GM23338 (cell line): Measurements from ENCODE around the gene GLRX.

Source experiments
- CREB1 ChIP-seq: fragments of 250-450 bp; sonication (Bioruptor Pico); IDR thresholded peaks from 2 replicates; pipeline ENCODE4 v1.5.0; 2020; ENCODE audit warnings: low read depth, mild to moderate bottlenecking, moderate library complexity
- CTCF ChIP-seq, 2 experiments: fragments of 200-600 bp in 1 of 2; sonication (generic) in 1 of 2; conservative IDR thresholded peaks; 2 replicates each; pipeline versions ENCODE4 v1.5.1 to v1.6.1; 2016 to 2017; ENCODE audit warnings: antibody characterized with exemption in 2 of 2, low read depth in 2 of 2, mild to moderate bottlenecking in 2 of 2, moderate library complexity in 1 of 2
- EZH2 ChIP-seq: fragments of 200-600 bp; sonication (generic); IDR thresholded peaks from one replicate; pipeline ENCODE4 v1.8.0; 2017; ENCODE audit warnings: antibody characterized with exemption, mild to moderate bottlenecking, low read depth; ENCODE audit not compliant: unreplicated experiment
- EZH2phosphoT487 ChIP-seq: fragments of 200-600 bp; sonication (generic); IDR thresholded peaks from one replicate; pipeline ENCODE4 v1.8.1; 2018; ENCODE audit warnings: antibody characterized with exemption; ENCODE audit not compliant: unreplicated experiment
- JUNB ChIP-seq: IDR thresholded peaks from one replicate; pipeline ENCODE4 v1.6.1; 2016; ENCODE audit warnings: antibody characterized with exemption; ENCODE audit not compliant: unreplicated experiment
- POLR2AphosphoS5 ChIP-seq: IDR thresholded peaks from 2 replicates; pipeline ENCODE4 v1.6.1; 2016; ENCODE audit warnings: antibody characterized with exemption, low read depth
- REST ChIP-seq: IDR thresholded peaks from one replicate; pipeline ENCODE4 v1.6.1; 2018; ENCODE audit warnings: antibody characterized with exemption; ENCODE audit not compliant: unreplicated experiment
- STAT1 ChIP-seq: IDR thresholded peaks from one replicate; pipeline ENCODE4 v1.6.1; 2016; ENCODE audit warnings: antibody characterized with exemption; ENCODE audit not compliant: unreplicated experiment
- ZNF331 ChIP-seq: fragments of 250-450 bp; sonication (Bioruptor Pico); IDR thresholded peaks from 2 replicates; pipeline ENCODE4 v1.5.0; 2020; ENCODE audit warnings: low read depth, mild to moderate bottlenecking, moderate library complexity
- ZNF462 ChIP-seq: fragments of 250-450 bp; sonication (Bioruptor Pico); IDR thresholded peaks from 2 replicates; pipeline ENCODE4 v1.5.0; 2020; ENCODE audit warnings: mild to moderate bottlenecking, moderate library complexity

- TF ChIP-seq CTCF (conservative IDR thresholded peaks at IDR 0.05; ENCODE audit: low read depth in 2 of 2) (no peak), REST (no peak), EZH2phosphoT487 (no peak), EZH2 (no peak), POLR2AphosphoS5 (no peak), STAT1 (no peak), ZNF462 (CRISPR knock-in tag) (no peak), ZNF331 (CRISPR knock-in tag) (no peak), CREB1 (CRISPR knock-in tag) (no peak), JUNB (no peak)
Measured at GRCh38 chr5:95843733-95844223, 21.3 kb upstream of the GLRX start.
